NCI-H2196 treated with DMSO at 0.1 percent for 48 hours (cell line): Measurements from ENCODE around the gene ACOT13.
"Not testable (repeated sequence)": the region's sequence is repeated elsewhere in the genome, so short reads cannot be mapped to it uniquely, and the experiment has no call there.

Experiments used
- DNase-seq: peaks from one replicate; lab custom pipeline; 2025; ENCODE audit not compliant: unreplicated experiment; lab: John Stamatoyannopoulos, UW

Gene ACOT13

DNA sequence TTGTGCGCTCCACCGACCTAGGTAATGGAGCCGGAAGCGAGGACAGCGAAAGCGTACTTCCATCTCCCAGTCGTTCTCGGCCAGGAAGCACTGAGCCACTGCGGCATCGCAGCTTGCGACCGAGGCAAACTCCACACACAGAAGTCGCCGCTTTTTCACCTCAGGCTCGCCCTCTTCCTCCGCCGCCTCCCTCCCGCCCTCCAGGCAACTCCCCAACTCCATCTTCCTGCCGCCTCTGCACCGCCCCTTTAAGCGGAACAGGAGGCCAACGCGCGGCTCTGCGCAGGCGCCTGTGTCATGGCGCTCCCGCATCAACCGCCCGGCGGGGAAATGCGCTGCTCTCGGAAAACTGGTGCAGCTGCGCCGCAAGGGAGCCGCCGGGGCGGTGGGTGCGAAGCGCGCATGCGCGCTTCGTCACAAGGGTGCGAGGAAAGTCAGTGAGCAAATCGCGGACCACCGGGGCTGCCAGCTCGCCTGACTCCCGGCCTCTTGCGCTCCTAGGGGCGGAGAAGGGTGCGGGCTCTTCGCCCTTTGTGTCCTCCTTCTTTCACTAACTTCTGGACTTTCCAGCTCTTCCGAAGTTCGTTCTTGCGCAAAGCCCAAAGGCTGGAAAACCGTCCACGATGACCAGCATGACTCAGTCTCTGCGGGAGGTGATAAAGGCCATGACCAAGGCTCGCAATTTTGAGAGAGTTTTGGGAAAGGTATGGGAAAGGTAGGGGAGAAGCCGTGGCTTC lies at the start of gene ACOT13, which contains the start of gene TDP2:
TSS of gene ACOT13 (plus strand) at position 437 of the 737 bp plus-strand sequence. CDS start at position 624, 187 bp downstream.
TSS of gene TDP2 (minus strand) at position 259 of the 737 bp plus-strand sequence. CDS start at position 222, 37 bp downstream.
- peak; percentile 94 for DNase-seq

- DNase-seq = no peak
These were observed 47.2 kb upstream of the ACOT13 start for GRCh38 chr6:24619661-24620060.

GRCh38 chr6:24620637-24621036 lies 46.2 kb upstream of the ACOT13 start:
- DNase-seq = no peak

GRCh38 chr6:24621626-24622289 lies 45.1 kb upstream of the ACOT13 start:
- DNase-seq = no peak

DNA sequence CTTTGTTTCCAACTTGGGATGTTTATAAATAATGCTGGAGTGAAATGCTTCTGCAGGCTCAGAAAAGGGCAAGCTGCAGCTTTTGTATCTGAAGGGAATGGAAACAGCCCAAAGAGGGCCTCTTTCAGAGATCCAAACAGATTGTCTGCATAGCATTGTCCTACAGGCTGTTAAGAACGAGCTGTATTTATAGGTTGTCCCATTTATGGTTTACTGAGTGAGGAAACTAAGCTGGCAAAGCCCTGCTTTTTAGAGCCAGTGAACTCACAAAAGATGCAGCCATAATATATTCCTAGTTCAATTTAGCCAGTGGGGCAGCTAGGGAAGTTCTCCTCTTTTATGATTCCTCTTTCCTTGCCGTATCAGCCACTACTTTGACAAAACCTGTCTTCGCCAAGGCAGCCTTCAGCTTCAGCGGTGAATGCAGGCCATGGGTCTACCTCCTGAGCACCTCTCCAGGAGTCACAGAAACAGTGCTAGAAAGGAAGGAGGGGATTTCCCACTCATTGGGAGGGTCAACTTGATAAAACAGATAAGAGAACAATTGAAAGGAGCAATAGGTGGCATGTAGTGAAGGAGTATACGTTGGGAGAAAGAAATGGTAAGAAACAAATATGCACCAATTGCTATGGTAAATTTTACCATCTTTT lies 35.9 kb upstream of the ACOT13 start:
- DNase-seq = no peak

DNA sequence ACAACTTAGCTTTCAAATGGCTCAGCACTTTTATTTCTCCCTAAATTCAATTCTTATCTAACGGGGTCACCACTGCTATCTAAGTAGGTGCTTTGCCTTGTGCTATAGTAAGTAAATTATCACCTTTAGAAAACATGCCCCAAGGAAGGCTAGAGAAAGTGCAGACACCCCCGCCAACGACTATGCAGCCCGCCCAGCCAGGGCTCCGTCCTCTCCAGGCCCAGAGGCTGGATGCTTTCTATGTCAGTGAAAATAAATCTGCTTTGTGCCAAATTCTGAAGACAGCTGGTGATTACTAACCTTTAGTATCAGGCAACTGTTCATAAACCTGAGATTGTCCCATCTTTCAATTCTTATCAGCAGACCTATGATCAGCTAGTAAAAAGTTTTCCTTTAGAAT lies 35.2 kb upstream of the ACOT13 start:
- no peak for DNase-seq

DNA sequence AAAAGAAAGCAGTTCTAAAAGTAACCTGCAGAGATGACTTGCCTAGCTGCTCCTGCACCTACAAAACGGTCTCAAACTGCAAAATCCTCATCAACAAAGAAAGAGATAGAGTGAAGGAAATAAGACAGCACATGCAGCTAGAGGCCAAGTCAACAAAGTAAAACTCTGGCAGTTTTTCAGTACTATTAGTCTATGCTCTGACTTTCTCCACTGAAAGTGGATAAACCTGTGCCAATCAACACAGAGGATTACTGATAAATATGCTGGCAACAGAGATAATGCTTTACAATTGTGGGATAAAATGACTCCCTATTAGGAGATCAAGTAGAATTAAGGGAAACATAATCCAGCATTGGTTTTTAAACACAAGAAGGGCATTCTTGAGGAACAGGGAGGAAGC lies 34.3 kb upstream of the ACOT13 start:
- no peak for DNase-seq

DNA sequence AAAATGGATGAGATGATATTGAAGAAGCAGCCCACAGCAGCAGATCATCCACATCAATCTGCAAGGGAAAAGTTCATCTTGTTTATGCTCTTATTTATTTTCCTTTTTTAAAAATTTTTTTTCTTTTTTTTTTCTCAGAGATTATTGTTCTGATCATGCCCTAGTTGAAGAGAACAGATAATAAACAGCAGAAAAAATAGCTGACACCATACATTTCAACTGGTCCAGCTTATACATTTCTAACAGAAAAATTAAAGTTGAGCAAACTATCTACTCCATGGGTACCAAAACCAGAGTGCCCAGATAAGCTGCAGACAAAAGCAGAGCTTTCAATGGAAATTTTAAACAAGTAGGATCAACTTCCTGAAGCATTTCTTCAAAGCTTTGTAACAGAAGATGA lies 30.2 kb upstream of the ACOT13 start:
- DNase-seq = no peak

GRCh38 chr6:24640166-24640565 lies 26.7 kb upstream of the ACOT13 start:
- no peak for DNase-seq

DNA sequence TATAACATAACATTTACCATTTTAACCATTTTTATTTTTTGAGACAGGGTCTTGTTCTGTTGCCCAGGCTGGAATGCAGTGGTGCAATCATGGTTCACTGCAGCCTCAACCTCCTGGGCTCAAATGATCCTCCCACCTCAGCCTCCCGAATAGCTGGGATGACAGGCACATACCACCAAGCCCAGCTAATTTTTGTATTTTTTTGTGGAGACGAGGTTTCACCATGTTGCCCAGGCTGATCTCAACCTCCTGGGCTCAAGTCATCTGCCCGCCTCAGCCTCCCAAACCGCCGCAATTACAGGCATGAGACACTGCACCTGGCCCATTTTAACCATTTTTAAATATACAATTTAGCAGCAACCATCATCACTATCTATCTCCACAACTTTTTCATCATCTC lies 26.2 kb upstream of the ACOT13 start:
- DNase-seq = not testable (repeated sequence)

- no peak for DNase-seq
These were observed 24.8 kb upstream of the ACOT13 start for GRCh38 chr6:24642061-24642460.

DNA sequence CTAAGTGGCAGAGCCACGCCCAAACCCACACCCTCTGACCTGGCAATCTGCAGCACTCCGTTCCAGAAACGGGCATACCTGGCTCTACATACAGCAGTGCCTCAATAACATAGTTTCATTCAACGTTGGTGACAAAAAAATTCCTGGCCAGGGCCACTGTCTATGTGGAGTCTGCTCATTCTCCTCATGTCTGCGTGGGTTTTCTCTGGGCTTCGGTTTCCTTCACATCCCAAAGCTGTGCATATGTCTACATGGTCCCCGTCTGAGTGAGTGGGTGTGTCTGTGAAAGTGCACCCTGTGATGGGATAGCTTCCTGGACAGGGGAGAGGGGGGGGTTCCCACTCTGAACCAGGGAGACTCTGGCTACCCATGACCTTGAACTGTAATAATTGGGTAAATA lies 23.0 kb upstream of the ACOT13 start:
- DNase-seq = no peak

GRCh38 chr6:24644377-24644776 lies 22.5 kb upstream of the ACOT13 start:
- DNase-seq = no peak

DNA sequence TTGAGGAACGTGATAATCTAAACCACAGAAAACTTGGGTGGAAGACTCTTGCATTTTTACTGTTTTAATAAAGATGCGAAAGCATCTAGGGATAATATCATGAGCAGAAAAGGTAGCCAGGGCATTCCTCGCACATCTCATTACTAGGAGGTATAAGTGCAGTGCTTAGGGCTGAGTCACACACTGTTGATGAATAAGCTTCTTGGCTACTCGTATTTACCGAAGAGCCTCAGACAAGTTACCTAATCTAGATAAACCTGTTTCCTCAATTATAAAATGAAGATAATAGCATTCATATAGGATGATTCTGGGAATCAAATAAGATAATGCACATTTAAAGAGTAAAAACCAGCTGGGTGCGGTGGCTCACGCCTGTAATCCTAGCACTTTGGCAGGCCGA lies 20.1 kb upstream of the ACOT13 start:
- no peak for DNase-seq

GRCh38 chr6:24648276-24648675 lies 18.6 kb upstream of the ACOT13 start:
- no peak for DNase-seq

DNA sequence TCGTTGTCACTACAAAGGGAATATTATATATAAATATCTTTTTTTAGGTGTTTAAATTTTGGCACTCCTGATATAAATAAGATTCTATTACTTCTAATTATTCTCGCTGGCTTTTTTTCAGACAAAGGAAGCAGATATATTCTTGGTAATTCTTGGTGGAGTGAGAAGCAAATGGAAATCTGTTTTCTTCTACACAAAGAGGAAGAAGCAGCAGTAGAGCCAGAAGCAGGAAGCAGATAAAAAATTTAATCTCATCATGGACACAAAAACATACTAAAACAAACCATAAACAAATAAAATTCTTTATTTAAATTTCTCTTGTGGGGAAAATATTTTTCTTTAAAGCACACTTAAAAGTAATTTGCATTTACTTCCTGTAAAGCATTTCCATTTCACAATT lies 17.2 kb upstream of the ACOT13 start:
- DNase-seq = no peak

DNA sequence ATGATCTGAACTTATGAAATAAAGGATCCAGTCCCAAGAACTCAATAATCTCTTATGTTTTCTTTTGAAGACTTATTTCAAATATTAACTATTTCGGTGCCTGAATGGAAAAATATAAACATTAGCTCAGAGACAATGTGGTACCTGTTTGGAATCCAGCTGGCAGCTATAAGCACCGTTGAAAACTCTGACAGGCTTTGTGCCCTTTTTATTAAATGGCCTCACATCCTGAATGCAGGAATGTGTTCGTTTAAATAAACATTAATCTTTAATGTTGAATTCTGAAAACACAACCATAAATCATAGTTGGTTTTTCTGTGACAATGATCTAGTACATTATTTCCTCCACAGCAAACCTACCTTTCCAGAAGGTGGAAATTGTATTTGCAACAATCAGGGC lies 16.5 kb upstream of the ACOT13 start:
- no peak for DNase-seq

DNA sequence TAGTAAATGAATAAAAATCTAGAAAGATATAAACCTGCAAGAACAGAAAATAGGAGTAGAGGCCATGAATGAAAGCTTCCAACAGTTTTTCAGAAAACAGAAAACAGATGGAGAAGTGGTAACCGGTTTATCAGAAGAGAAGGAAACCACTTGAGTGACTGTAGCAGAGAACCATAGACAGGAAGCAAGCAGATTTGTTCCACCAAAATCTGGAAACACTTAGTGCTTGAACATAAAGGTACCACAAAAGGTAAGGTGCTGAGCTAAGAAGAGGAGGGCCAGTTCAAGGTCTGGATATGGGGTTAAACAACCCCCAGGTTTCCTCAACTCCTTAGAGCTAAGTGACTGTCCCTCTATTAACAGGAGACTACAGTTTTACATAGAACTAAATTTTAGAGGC lies 11.7 kb upstream of the ACOT13 start:
- DNase-seq = no peak

- no peak for DNase-seq
These were observed 8.0 kb upstream of the ACOT13 start for GRCh38 chr6:24658573-24659560.

- DNase-seq = no peak
These were observed 7.3 kb upstream of the ACOT13 start for GRCh38 chr6:24659561-24659960.

- DNase-seq = no peak
These were observed 6.8 kb upstream of the ACOT13 start for GRCh38 chr6:24660105-24660504.
